SK-N-SH treated with all-trans-retinoic acid at 6 μM for 48 hours (cell line): ENCODE results near the gene CCDC40.

Experiments
- ATAC-seq: fragments of 200-7000 bp; cut with Tn5 transposase; 3 replicates; pipeline ENCODE4 v1.9.1; 2020; ENCODE audit warnings: mild to moderate bottlenecking, moderate library complexity
- ARNTL ChIP-seq: fragments of 450-650 bp; formaldehyde crosslinking; IDR thresholded peaks from 2 replicates; pipeline ENCODE4 v1.5.0; 2020; ENCODE audit warnings: low read depth, mild to moderate bottlenecking, moderate library complexity, borderline replicate concordance
- BACH2 ChIP-seq: fragments of 250-450 bp; sonication (Bioruptor Pico); IDR thresholded peaks from 2 replicates; pipeline ENCODE4 v1.9.0; 2021; ENCODE audit warnings: mild to moderate bottlenecking, borderline replicate concordance
- CREB5 ChIP-seq: fragments of 250-450 bp; sonication (Bioruptor Pico); IDR thresholded peaks from 2 replicates; pipeline ENCODE4 v1.5.1; 2020; ENCODE audit warnings: low read depth, mild to moderate bottlenecking, moderate library complexity
- CSDC2 ChIP-seq: fragments of 250-450 bp; sonication (Bioruptor Pico); IDR thresholded peaks from 2 replicates; pipeline ENCODE4 v1.5.0; 2020; ENCODE audit warnings: mild to moderate bottlenecking, moderate library complexity
- CSRNP3 ChIP-seq: fragments of 250-450 bp; sonication (Bioruptor Pico); IDR thresholded peaks from 2 replicates; pipeline ENCODE4 v1.5.1; 2021; ENCODE audit warnings: mild to moderate bottlenecking, moderate library complexity
- ESRRG ChIP-seq: fragments of 250-450 bp; sonication (Bioruptor Pico); IDR thresholded peaks from 2 replicates; pipeline ENCODE4 v1.6.1; 2021; ENCODE audit warnings: mild to moderate bottlenecking
- ISL1 ChIP-seq: fragments of 250-450 bp; sonication (Bioruptor Pico); IDR thresholded peaks from 2 replicates; pipeline ENCODE4 v2.1.2; 2022; ENCODE audit warnings: mild to moderate bottlenecking, moderate library complexity
- OSR1 ChIP-seq: fragments of 250-450 bp; sonication (Bioruptor Pico); IDR thresholded peaks from 2 replicates; pipeline ENCODE4 v1.8.0; 2022; ENCODE audit warnings: moderate library complexity, mild to moderate bottlenecking, inconsistent platforms
- POU6F1 ChIP-seq: fragments of 250-450 bp; sonication (Bioruptor Pico); IDR thresholded peaks from 2 replicates; pipeline ENCODE4 v1.8.0; 2021; ENCODE audit warnings: low read depth, mild to moderate bottlenecking, moderate library complexity, borderline replicate concordance
- PPARA ChIP-seq: fragments of 250-450 bp; sonication (Bioruptor Pico); IDR thresholded peaks from 2 replicates; pipeline ENCODE4 v1.5.0; 2020; ENCODE audit warnings: mild to moderate bottlenecking, borderline replicate concordance
- RARB ChIP-seq: fragments of 250-450 bp; sonication (Bioruptor Pico); IDR thresholded peaks from 2 replicates; pipeline ENCODE4 v1.8.0; 2021; ENCODE audit warnings: mild to moderate bottlenecking, moderate library complexity
- SNAI2 ChIP-seq: fragments of 250-450 bp; sonication (Bioruptor Pico); IDR thresholded peaks from 2 replicates; pipeline ENCODE4 v1.5.0; 2020; ENCODE audit warnings: mild to moderate bottlenecking, moderate library complexity
- TOX ChIP-seq: fragments of 250-450 bp; sonication (Bioruptor Pico); IDR thresholded peaks from 2 replicates; pipeline ENCODE4 v1.8.0; 2021; ENCODE audit warnings: mild to moderate bottlenecking, moderate library complexity, borderline replicate concordance
- TSHZ2 ChIP-seq: fragments of 250-450 bp; sonication (Bioruptor Pico); IDR thresholded peaks from 2 replicates; pipeline ENCODE4 v1.5.0; 2020; ENCODE audit warnings: mild to moderate bottlenecking, moderate library complexity
- ZC3H10 ChIP-seq: fragments of 250-450 bp; sonication (Bioruptor Pico); IDR thresholded peaks from 2 replicates; pipeline ENCODE4 v1.5.1; 2021; ENCODE audit warnings: mild to moderate bottlenecking, moderate library complexity
- ZFP30 ChIP-seq: fragments of 450-650 bp; formaldehyde crosslinking; IDR thresholded peaks from 2 replicates; pipeline ENCODE4 v1.5.0; 2022; ENCODE audit warnings: mild to moderate bottlenecking, moderate library complexity
- ZNF70 ChIP-seq: fragments of 450-650 bp; formaldehyde crosslinking; IDR thresholded peaks from 2 replicates; pipeline ENCODE4 v1.5.0; 2020; ENCODE audit warnings: mild to moderate bottlenecking, moderate library complexity
- ZNF8 ChIP-seq: fragments of 450-650 bp; formaldehyde crosslinking; IDR thresholded peaks from 2 replicates; pipeline ENCODE4 v1.5.0; 2020; ENCODE audit warnings: mild to moderate bottlenecking, moderate library complexity

CCDC40 gene

GRCh38 chr17:80010283-80010858, 26.1 kb upstream of the CCDC40 start (continued):
- no peak for TF ChIP-seq CSRNP3

GRCh38 chr17:80011989-80012555, 24.4 kb upstream of the CCDC40 start:
- TF ChIP-seq RARB (no peak), OSR1 (CRISPR knock-in tag) (no peak), ZFP30 (no peak), SNAI2 (no peak), ISL1 (no peak), TOX (CRISPR knock-in tag) (no peak), ZC3H10 (CRISPR knock-in tag) (no peak), PPARA (no peak)
- no peak for ATAC-seq

GRCh38 chr17:80012765-80013741, 23.4 kb upstream of the CCDC40 start:
- no peak for ATAC-seq
- no peak for TF ChIP-seq ESRRG (CRISPR knock-in tag)
- no peak for TF ChIP-seq ARNTL (CRISPR knock-in tag)
- no peak for TF ChIP-seq ZNF8
- no peak for TF ChIP-seq BACH2 (CRISPR knock-in tag)
- TF ChIP-seq TSHZ2 (CRISPR knock-in tag), result no peak

- TF ChIP-seq ZFP30, result no peak
- no peak for TF ChIP-seq CSDC2
- no peak for TF ChIP-seq TSHZ2 (CRISPR knock-in tag)
- no peak for TF ChIP-seq ZNF70
- no peak for ATAC-seq
Measured at GRCh38 chr17:80017226-80018010, 19.0 kb upstream of the CCDC40 start.

- no peak for ATAC-seq
- TF ChIP-seq ZC3H10 (CRISPR knock-in tag), result no peak
- TF ChIP-seq ZNF8, result no peak
- TF ChIP-seq POU6F1 (CRISPR knock-in tag), result no peak
- no peak for TF ChIP-seq RARB
- no peak for TF ChIP-seq ARNTL (CRISPR knock-in tag)
- no peak for TF ChIP-seq SNAI2
- no peak for TF ChIP-seq ESRRG (CRISPR knock-in tag)
- TF ChIP-seq CREB5, result no peak
- no peak for TF ChIP-seq BACH2 (CRISPR knock-in tag)
- no peak for TF ChIP-seq CSRNP3
- no peak for TF ChIP-seq CSDC2
Measured at GRCh38 chr17:80018917-80019651, 17.4 kb upstream of the CCDC40 start.
